ENCODE data around the gene DLG2.

- TF ChIP-seq CTCF (IDR thresholded peaks at IDR 0.05) (no peak), POLR2A (IDR thresholded peaks at IDR 0.05) (no peak)
Observed at GRCh38 chr11:83427943-83428342, 2199.2 kb downstream of the DLG2 start.

Data from uterus (tissue), 2 donors.